GM18868 (cell line): Measurements from ENCODE around the gene FNDC10.
"Not testable (repeated sequence)": the region's sequence is repeated elsewhere in the genome, so short reads cannot be mapped to it uniquely, and the experiment has no call there.

ENCODE experiments used
- ATAC-seq: cut with Tn5 transposase; IDR thresholded peaks from one replicate; pipeline ENCODE4 v1.9.1; 2021; ENCODE audit warnings: mild to moderate bottlenecking, moderate library complexity; ENCODE audit not compliant: unreplicated experiment

FNDC10 gene

DNA sequence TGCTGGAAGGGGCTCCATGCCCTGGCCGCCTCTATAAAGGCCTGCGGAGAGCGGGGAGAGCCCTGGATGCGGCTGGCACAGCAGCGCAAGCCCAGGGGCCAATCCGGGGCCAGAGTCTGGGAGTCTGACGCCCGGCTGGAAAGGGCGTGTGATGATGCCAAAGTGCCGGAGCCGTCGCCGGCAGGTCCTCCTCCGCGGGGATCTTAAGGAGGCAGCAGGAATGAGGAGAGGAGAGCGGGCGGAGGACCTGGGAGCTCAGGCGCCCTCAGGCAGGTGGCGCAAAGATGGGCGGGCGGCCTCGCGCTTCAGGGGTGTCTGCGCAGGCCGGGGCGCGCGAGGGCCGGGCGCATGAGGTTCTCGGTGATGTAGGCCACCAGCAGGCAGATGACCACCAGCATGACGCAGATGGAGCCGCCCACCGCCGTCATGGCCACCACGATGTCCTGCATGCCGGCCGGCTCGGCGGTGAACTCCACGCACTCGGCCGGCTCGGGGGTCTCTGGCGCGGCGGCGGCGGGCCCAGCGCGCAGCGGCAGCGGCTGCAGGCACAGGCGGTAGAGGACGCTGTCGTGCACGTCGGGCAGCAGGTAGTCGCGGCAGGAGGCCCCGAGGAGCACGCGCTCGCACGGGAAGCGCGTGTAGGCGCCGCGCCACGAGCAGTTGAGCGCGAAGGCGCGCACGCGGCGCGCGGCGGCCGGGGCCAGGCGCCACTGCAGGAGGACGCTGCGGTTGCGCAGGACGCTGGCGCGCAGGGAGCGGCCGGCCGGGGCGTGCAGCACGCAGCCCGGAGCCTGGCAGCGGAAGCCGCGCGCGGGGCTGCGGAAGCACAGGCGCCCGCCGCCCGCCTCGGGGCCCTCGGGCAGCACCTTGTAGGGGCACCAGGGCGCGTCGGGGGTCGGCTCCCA lies 653 bp downstream of the FNDC10 start:
- ATAC-seq = no peak

DNA sequence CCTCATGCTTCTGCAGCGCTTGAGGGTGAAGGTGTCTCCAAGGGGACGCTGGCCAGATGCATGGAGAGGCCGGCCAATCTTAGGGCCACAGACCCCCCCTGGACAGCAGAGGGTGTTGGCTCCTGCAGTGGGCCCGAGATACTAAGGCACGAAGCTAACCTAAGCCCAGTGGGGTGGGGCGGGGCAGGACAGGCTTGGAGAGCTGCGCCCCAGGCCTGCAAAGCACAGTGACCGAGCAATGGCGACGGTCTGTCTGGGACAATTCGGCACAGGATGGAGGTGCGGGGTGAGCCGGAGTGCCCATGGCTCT lies 1.3 kb downstream of the FNDC10 start:
- ATAC-seq = no peak

DNA sequence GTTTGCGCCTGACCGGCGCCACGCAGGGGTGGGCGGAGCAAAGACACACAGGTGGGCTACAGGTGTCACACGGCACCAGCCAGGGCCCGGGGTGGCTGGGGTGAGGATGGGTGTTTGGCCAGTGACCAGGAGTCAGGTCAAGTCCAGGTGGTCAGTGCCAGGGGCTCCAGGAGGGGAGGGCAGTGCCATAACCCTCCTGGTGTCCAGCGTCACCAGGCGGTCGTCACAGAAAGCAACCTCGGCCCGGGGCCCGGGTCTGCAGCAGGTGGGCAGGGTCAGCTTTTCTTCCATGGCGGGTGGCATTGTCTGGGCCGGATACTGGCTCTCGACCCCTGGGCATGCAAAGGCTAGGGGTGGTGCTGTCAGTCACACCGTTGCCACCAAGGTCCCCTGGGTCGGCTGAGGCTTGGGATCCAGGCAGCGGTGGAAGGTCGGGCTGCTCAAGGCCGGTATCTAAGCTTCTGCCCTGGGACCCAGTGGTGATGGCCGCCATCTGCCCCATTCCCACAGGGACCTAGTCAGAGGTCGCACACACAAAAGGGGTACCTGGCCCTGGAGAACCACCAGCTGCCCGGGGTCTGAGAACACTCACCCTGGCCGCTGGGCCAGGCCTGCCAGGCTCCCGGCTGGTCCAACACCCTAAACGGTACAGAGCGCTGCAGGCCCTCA lies 1.8 kb downstream of the FNDC10 start:
- ATAC-seq = no peak

DNA sequence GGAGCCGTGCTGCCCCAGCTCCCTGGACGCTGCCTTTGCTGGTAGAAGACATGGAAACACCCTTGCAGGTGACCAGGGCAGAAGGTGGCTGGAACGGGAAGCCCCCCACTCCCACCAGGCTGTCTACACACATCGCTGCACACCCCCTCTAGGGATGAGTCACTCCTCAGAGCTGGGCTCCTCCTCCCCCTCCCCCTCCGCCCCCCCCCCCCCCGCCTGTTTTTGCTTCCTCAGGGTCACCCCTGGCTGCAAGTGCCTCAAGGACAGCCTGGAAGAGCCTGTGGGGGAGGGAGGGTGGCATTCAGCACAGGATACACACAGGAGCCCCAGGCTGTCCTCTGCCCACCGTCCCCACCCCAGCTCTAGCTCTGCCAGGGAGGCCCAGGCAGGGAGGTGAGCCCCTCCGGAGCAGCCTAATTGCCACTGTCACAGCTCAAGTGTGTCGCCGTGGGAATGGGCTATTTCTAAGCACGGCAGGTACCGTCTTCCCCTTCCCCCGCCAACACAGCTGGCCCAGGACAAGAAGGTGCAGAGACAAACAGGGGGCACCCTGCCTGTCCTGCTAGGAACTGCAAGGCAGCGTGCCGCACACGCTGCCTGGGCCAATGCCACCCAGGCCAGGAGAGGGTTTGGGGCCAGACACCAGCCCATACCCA lies 2.5 kb downstream of the FNDC10 start:
- no peak for ATAC-seq

DNA sequence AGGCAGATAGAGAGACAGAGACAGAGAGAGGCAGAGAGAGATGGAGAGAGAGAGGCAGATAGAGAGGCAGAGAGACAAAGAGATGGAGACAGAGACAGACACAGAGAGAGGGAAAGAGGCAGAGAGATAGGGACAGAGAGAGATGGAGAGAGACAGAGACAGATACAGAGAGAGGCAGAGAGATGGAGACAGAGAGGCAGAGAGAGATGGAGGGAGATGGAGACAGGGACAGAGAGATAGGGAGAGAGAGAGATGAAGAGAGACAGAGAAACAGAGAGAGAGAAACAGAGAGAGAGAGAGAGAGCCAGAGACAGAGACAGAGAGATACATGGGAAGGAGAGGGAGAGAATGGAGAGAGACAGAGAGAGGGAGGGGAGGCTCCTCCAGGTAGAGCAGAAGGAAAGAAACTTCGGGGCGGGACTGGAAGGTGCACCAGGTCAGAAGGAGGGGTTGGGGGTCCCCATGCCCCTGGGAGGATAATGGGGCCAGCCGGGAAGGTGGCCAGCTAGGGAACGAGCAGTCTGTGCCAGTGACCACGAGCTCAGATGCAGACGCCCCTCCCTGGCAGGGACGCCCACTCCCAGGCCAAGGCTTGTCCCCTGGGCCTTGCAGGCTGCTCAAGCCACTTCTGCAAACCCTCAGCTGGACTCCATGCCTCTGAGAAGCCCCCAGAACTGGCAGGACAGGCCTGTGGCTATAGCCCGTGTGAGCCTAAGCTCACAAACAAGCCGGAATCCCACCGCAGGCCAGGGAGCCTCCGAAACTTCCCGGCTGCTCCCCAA lies 3.3 kb downstream of the FNDC10 start:
- no peak for ATAC-seq

DNA sequence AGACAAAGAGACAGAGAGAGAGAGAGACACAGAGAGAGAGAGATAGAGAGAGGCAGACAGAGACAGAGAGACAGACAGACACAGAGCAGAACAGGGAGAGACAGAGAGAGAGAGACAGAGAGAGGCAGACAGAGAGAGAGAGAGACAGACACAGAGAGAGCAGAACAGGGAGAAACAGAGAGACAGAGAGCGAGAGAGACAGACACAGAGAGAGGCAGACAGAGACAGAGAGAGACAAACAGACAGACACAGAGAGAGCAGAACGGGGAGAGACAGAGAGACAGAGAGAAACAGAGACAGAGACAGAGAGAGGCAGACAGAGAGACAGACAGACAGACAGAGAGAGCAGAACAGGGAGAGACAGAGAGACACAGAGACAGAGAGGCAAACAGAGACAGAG lies 4.6 kb downstream of the FNDC10 start:
- ATAC-seq = not testable (repeated sequence)

DNA sequence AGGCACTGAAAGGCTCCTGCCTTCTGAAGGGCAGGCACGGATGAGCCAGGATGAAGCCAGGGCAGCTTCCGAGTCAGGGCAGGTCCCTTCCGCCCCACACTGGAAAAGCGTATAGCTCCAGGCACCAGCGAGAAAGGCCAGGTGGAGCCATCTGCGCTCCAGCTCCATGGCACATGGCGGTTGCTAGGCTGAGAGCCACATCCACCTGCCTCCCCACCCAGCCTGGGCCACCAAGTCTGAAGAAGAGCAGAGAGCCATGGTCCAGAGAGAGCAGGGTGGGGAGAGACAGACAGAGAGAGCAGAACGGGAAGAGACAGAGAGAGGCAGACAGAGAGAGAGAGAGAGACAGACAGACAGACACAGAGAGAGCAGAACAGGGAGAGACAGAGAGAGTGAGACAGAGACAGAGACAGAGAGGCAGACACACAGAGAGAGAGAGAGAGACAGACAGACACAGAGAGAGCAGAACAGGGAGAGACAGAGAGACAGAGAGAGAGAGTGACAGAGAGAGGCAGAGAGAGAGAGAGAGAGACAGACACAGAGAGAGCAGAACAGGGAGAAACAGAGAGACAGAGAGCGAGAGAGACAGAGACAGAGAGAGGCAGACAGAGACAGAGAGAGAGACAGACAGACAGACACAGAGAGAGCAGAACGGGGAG lies 5.2 kb downstream of the FNDC10 start:
- ATAC-seq = no peak

DNA sequence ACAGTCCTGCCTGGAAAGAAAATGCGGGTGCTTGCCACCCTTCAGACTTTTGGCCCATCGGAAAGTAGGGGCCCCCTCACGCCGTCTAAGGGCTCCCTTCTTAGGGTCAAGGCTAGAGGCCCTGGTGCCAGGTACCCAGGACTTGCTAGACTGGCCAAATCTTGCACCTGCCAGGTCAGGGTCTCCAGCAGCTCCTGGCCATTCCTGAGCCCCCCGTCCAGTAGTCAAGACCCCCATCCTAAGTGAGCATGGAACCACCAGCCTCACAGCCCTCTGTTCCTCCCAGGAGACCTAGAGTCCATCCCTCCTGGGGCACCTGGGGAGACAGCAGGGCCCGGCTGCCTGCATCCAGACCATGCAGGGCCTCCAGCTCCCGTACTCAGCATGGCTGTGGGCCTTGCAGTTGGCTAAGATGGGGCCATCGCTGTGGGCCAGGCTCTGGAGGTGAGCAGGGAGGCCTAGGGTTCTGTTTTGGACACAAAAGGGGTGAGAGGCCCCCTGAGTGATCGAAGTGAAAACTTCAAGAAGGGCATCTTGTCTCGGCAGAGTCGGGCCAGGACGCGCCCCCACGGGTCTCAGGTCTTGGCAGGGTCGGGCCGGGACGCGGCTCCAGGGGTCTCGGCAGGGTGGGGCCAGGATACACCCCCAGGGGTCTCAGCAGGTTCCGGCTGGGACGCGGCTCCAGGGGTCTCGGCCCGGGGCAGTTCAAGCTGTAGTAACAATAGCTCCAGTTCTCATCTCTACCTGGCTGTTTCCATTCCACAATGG lies 5.9 kb downstream of the FNDC10 start:
- ATAC-seq = no peak

DNA sequence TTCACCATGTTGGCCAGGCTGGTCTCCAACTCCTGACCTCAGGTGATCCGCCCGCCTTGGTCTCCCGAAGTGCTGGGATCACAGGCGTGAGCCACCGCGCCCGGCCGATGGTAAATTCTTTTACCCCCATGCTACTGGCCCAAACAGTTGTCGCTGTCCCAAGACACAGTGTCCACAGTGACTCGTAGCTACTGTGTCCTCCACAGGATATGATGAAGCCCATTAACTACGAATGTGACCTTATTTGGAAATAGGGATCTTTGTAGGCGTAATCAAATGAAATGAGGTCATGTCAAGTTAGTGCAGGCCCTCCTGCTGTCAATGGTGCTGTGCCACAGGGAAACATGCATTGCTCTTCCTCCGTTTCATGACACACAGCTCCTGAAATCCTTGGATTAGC lies 8.5 kb downstream of the FNDC10 start:
- ATAC-seq = no peak

DNA sequence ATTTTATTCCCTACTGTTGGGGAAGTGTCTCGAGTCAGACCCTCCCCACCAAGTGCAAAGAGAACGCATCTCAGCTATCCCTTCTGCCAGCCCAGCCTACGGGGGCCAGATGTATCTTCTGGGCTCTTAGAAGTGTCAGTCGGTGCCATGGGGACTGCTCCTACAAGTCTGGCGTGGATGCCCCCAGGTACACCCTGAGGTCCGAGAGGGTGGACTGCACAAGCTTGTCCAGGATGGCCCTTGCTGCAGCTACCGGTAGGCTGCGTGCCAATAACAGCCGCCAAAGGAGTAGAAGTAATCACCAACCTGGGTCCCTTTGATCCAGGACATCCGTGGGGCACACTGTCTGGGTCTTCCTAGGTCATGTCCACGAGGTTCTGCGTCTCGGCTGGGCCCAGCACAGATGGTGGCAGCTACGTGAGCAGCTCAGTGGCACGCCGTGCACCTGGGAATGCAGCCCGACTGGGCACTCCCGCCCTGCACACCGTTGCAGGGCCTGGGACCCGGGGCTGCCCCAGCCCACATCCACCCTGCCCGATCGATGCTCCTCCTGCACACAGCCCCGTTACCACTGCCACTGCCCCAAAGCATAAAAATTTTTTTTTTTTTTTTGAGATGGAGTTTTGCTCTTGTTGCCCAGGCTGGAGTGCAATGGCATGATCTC lies 16.5 kb downstream of the FNDC10 start:
- ATAC-seq = no peak

DNA sequence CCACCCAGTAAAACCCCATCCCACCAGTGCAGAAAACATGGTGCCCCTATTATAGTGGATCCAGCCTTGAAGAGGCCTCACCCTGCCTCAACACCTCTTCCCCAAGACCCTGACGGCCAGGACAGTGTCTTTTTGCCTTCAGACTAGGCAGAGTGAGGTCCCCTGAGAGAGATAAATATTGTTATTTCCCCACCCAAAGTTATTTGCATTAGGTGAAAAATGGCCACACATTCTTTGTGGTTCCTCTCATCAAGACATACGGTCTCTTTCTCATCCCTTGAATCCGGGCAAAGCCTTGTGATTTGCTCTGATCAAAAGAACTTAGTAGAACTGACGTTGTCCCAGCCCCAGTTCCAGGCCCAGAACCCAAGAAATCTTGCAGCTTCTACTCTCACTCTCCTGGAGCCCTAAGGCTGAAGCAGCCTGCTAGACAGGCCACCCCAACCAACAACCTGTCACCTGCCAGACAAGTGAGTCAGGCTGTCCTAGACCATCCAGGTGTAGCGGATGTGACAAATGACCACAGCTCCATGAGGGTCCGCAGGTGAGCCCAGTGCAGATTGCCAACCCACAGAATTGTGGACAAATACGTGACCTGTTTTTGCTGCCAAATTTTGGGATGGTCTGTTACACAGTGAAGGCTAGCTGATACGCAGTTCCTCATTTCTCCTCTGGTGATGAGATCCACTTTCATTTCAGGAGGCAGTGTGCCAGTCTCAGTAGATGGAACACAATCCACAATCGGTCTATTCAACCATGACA lies 17.2 kb downstream of the FNDC10 start:
- ATAC-seq = no peak

DNA sequence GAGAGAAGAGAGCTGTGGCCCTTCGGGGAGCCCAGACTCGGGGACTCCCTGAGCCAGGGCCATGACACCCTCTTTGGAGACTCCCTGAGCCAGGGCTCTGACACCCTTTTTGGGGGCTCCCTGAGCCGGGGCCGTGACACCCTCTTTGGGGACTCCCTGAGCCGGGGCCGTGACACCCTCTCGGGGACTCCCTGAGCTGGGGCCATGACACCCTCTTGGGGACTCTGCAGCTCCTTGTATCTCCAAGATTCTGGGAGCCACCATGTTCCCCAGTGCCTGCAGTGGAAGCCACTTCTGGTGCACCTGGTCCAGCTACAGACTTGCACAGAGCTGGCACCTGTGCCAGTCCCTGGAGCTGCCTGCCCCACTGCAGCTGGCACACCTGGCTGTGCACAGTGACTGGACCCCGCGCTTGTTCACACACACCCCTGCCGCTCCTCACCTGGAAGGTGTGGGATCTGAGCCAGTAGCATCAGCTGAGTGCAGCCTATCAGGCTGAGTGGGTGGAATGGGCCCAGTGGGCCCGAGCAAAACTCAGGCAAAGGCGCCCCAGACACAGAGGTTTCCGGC lies 21.5 kb downstream of the FNDC10 start:
- ATAC-seq = no peak

DNA sequence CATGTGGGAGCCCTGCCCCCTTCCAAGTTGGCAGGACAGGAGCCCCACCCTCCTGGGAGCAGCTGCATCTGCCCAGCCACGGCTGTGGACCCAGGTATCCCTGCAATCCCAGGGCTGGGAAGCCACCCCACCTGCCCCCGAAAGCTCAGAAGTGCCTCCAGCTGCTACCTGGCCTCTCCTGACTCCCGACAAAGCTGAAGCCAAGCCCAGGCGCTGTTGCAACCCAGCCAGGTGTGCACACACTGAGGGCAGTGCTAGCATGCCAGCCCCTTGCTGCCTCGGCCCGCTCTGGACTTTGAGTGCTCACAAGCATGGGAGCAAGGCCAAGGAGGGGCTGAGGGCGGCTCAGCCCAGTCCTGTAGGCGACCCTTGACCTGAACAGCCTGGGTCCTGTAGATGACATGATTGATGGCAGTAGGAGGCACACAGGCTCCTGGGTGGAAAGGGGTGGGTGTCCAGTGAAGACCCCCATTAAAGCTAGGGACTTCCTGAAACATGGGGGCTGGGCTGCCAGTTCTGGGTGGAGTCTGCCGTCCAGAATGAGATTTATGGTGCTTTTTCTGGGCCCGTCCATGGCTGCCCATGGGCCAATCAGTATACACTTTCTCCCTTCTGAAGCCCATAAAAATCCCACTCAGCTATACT lies 22.4 kb downstream of the FNDC10 start:
- ATAC-seq = no peak

DNA sequence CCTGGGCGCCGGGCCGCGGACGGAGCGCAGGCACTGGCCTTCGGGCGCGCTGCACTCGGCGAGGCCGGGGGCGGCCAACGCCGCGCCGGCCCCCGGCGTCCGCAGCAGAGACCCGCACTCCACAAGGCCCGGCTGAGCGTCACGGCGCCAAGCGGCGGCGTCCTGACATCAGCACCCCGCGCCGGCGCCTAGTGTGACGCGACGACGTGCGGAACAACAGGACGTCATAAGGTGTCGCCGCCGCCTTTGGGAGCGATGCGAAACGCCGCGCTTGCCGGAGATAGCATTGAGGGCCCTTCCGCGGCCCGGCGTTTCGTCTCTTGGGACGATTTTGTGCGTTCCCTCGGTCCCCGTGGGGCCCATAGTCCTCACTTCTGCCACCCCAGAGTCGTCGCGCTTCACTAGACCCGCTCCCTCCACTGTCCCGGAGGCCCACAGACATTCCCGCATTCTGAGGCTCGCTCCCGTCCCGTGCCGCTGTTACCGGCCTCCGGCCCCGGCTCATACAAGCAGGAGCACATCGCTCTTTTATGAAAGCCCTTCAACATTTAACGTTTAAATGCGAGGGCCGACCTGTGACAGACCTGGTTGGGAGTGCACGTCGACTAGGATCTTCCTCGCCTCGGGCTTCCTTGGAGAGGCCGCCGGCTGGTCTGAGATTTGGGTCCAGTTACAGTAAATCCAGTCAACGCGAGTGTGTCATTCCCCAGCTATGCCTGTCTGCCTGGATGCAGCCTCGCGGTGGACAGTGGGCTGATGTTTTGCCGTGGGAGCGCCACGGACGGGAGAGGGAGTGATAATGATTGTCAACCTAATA lies 25.0 kb downstream of the FNDC10 start, which contains the start of gene SSU72:
Gene SSU72, minus strand, starts transcription at position 143 of the 817 bp plus-strand sequence. CDS start 306 bp downstream, outside the sequence.
- peak; percentile 82 for ATAC-seq

DNA sequence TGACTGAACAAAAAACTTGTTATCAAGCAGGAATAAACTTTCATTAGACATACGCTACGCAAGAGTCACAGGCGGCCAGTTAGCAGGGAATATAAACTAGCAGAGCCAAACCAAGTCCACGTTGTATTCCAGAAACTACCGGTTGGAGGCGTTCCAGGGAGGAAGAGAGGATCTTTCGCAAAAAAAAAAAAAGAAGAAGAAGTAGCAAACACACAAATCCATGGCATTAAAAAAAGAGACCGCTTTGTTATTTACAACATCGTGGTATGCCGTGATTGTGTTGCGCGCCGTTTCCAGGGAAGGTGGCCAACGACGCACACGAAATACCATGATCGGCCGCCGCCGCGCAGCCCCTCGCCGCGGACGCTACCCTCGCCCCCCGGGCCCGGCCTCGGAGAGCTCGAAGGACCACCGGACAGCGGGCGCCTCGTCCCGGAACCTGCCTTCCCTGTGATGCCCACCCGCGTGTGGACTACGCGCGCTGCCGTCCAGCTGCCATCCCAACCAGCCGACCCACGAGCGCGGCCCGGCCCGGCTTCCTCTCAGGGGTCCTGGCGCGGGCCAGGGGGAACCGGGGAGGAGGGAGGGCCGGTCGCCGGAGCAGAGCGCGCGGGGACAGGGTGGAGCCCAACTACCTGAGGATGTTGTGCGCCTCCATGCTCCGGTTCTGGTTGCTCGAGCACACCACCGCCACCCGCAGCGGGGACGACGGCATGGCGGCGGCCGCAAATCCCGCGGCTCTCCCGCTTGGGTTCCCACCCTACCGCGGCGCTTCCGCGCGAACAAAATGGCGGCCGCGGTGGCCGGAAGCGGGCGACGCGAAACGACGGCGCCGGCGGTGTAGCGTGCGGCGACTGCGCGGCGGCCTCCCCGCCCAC lies 25.9 kb downstream of the FNDC10 start:
- ATAC-seq = peak; percentile 67

DNA sequence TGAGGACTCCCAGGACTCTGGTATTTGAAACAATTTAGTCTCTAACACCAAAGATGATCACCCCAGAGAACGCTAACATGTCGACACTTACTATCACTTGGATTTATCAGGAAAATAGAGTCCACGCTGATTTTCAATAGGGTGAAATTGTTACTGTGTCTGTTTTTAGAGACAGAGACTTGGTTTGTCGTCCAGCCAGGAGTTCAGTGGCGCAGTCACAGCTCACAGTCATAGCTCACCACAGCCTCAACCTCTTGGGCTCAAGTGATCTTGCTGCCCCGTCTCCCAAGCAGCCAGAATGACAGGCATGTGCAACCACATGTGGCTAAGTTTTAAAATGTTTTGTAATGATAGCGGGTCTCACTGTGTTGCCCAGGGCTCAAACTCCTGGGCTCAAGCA lies 30.6 kb downstream of the FNDC10 start:
- no peak for ATAC-seq
